Uterus (tissue), 2 donors: Measurements from ENCODE around the gene GRIN2A.

Experiments used
- CTCF ChIP-seq, 4 experiments: fragments of 200-600 bp in 2 of 4; fragments of 450-650 bp in 2 of 4; sonication (generic) in 2 of 4; IDR thresholded peaks; one replicate each; pipeline ENCODE4 v1.5.1; 2016 to 2019; ENCODE audit warnings: antibody characterized with exemption in 4 of 4, mild to moderate bottlenecking in 2 of 4, moderate library complexity in 1 of 4
- POLR2A ChIP-seq, 2 donors: fragments of 450-650 bp; IDR thresholded peaks; one replicate each; pipeline ENCODE4 v1.6.1; 2016; ENCODE audit warnings: antibody characterized with exemption in 2 of 2, mild to moderate bottlenecking in 1 of 2, moderate library complexity in 1 of 2

DNA sequence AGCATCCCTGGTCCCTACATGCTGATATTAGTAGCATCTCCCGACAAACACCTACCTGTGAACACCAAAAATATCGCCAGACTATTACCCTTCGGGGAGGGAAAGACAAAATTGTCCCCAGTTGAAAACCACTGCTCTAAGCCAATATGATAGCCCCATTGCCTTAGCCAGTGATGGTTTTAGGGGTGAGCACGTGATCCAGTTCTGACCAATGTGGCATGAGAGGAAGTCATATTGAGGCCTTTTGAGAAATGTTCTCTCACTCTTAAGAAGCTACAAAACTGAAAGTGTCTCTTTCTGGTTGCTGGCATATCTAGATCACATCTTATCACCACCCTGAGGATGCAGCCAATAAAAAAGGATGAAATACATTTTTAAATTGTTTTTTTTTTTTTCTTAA is 136.3 kb downstream of the GRIN2A start:
- TF ChIP-seq CTCF (IDR thresholded peaks at IDR 0.05) (no peak), POLR2A (IDR thresholded peaks at IDR 0.05) (no peak)
